B cell (primary cell): ENCODE data around the gene PRUNE2.

Experiments used
- CTCF ChIP-seq: fragments of 200-600 bp; IDR thresholded peaks from one replicate; pipeline ENCODE4 v1.8.0; 2022; ENCODE audit warnings: antibody characterized with exemption, mild to moderate bottlenecking
- EZH2 ChIP-seq: IDR thresholded peaks from 2 replicates; pipeline ENCODE4 v1.6.1; 2012; ENCODE audit warnings: borderline replicate concordance, low read depth, mild to moderate bottlenecking, moderate library complexity, low read length; ENCODE audit not compliant: insufficient read depth, poor library complexity, severe bottlenecking

- no peak for TF ChIP-seq CTCF
- no peak for TF ChIP-seq EZH2
Observed at GRCh38 chr9:76676857-76677256, 229.1 kb downstream of the PRUNE2 start.
